Mesothelial cell of epicardium (in vitro differentiated cells): Measurements from ENCODE around the gene ZNF581. TPM values are rescaled to one million over a fixed set of nuclear protein-coding genes. Genes with fewer than 3 reads are reported as not detected.
A peak's percentile ranks its signal among the peaks of the same experiment; 100 is the strongest.

Experiments
- DNase-seq, 2 experiments: peaks; one replicate each; pipeline ENCODE4 v3.0.0; 2021; ENCODE audit warnings: low spot score in 2 of 2; ENCODE audit not compliant: unreplicated experiment in 2 of 2
- H3K27ac Mint-ChIP-seq: 2 replicates; pipeline ENCODE4 v1.8.0; 2021; ENCODE audit warnings: mixed read lengths
- H3K27me3 Mint-ChIP-seq: 2 replicates; pipeline ENCODE4 v1.8.0; 2021; ENCODE audit warnings: low read depth, mixed read lengths
- H3K36me3 Mint-ChIP-seq: 2 replicates; pipeline ENCODE4 v1.8.0; 2021; ENCODE audit warnings: mixed read lengths
- H3K4me1 Mint-ChIP-seq: 2 replicates; pipeline ENCODE4 v1.8.0; 2021; ENCODE audit warnings: mixed read lengths
- H3K4me3 Mint-ChIP-seq: 2 replicates; pipeline ENCODE4 v1.8.0; 2021; ENCODE audit warnings: mild to moderate bottlenecking, moderate library complexity, mixed read lengths
- H3K9me3 Mint-ChIP-seq: 2 replicates; pipeline ENCODE4 v1.8.0; 2021; ENCODE audit warnings: mixed read lengths
- total RNA-seq: library from RNA; stranded (reverse); gene quantifications from 3 replicates; pipeline ENCODE4 v1.2.1, GENCODE V29; 2021
- TF ChIP-seq, protein P1 (sequence below): fragments of 200-600 bp; sonication (generic); IDR thresholded peaks from one replicate; pipeline ENCODE4 v1.5.0; 2021; ENCODE audit warnings: antibody characterized with exemption; ENCODE audit not compliant: unreplicated experiment

The ZNF581 gene
- total RNA-seq, 1 donor from 2014 or later, result 42.6 TPM

DNA sequence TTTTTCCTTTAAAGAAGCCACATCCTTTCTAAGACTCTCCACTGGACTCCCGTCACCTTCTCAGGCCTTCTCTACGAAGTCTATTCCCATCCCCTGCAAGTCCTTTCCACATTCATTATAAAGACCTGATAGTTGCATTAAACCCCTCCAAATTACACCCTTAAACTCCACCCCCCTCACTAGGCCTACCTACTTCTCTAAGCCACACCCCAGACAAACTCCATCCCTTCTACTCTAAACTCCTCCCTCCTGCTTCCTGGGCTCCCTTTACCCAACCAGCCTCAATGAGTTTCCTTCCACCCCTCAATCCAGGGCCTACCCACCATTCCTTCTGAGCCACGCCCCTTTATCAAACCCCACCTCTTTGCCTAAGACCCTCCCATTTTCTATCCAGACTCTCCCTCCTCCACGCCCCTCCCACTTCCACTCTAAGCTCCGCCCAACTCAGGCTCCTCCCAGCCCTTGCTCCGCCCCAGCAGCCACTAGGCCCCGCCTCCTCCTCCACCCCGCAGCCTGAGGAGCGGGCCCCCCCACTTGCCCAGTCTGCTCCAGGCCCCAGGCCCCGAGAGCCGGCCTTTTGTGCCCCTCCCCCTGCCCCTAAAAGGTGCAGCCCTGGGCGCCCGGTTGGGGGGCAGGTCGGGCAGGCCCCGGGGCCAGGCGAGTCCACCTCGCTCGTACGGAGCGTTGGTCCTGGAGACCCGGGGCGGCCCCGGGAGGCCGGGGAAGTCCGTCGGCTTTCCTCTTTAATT is 44.6 kb upstream of the ZNF581 start:
- peak overlapping the region; percentile 99 for H3K4me3 Mint-ChIP-seq
- peak; percentile 89 to 98 for DNase-seq

DNA sequence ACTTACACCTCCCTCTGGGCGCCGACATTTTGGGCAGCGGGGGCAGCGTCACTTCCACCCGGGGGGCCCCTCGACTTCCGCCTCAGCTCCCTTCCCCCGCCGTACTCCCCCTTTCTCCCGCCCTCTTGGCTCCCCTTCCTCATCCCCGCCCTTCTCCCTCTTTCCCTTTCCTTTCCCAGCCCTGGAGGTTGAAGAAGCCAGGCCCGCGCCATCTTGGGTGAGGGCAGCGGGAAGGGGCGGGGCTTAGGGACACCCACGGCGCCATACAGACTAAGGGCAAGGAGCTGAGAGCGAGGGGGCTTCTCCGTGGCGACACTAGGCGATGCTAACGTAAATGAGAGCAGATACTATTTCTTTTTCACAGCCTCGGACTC is 44.0 kb upstream of the ZNF581 start, which contains the start of gene FIZ1:
TSS of gene FIZ1 (minus strand) at position 50 of the 374 bp plus-strand sequence. CDS start 1,652 bp downstream, outside the sequence.
- Mint-ChIP-seq H3K4me3 (peak within 1 kb of the TSS; percentile 99), H3K9me3 (peaks cover 11% of the 10 kb centered on the region), H3K27ac (peak within 1 kb of the TSS; percentile 100), H3K36me3 (peaks cover 36% of the 10 kb centered on the region), H3K4me1 (peaks cover 19% of the 10 kb centered on the region), H3K27me3 (no peaks in the 10 kb centered on the region)
- TF ChIP-seq, protein P1, sequence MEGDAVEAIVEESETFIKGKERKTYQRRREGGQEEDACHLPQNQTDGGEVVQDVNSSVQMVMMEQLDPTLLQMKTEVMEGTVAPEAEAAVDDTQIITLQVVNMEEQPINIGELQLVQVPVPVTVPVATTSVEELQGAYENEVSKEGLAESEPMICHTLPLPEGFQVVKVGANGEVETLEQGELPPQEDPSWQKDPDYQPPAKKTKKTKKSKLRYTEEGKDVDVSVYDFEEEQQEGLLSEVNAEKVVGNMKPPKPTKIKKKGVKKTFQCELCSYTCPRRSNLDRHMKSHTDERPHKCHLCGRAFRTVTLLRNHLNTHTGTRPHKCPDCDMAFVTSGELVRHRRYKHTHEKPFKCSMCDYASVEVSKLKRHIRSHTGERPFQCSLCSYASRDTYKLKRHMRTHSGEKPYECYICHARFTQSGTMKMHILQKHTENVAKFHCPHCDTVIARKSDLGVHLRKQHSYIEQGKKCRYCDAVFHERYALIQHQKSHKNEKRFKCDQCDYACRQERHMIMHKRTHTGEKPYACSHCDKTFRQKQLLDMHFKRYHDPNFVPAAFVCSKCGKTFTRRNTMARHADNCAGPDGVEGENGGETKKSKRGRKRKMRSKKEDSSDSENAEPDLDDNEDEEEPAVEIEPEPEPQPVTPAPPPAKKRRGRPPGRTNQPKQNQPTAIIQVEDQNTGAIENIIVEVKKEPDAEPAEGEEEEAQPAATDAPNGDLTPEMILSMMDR, result no peak
- DNase-seq, result peak; percentile 95 to 98

More for the DNA sequence above, 44.6 kb upstream of the ZNF581 start:
- no peaks in the 10 kb centered on the region for H3K27me3 Mint-ChIP-seq
- peaks cover 11% of the 10 kb centered on the region for H3K9me3 Mint-ChIP-seq
- peaks cover 36% of the 10 kb centered on the region for H3K36me3 Mint-ChIP-seq
- H3K27ac Mint-ChIP-seq, result peak overlapping the region; percentile 100
- peaks cover 18% of the 10 kb centered on the region for H3K4me1 Mint-ChIP-seq
- TF ChIP-seq, protein P1, result no peak

- peaks cover 31% of the 10 kb centered on the region for H3K36me3 Mint-ChIP-seq
- TF ChIP-seq, protein P1, result no peak
Measured at GRCh38 chr19:55599842-55600661, 43.4 kb upstream of the ZNF581 start, which contains the start of gene ZNF524. TSS of gene ZNF524 (plus strand) at chr19:55600288. CDS start at chr19:55602113, 1,825 bp downstream.

DNA sequence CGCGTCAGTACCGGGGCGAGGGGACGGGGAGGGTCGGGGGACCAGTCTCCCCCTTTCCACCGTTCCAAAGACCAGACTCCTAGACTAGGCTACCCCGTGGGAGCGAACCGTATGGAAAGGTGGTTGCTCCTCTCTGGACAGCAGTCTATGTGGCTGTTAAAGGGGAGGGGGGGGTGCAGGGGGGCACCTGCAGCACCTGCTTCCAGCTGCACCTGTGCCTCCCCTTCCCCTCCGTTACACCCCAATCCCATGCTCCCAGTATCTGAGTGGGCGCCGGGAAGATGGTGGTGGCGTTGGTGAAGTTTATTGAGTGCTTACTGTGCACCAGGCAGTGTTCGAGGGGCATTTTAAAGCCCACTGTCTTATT is 42.8 kb upstream of the ZNF581 start:
- Mint-ChIP-seq H3K9me3 (peaks cover 2% of the 10 kb centered on the region), H3K4me3 (peak overlapping the region; percentile 71), H3K4me1 (peaks cover 24% of the 10 kb centered on the region), H3K27me3 (no peaks in the 10 kb centered on the region), H3K36me3 (peaks cover 25% of the 10 kb centered on the region), H3K27ac (peak overlapping the region; percentile 83)
- TF ChIP-seq, protein P1, result no peak
- no peak for DNase-seq

More at GRCh38 chr19:55599842-55600661, 43.4 kb upstream of the ZNF581 start, which contains the start of gene ZNF524:
- Mint-ChIP-seq H3K4me1 (peaks cover 24% of the 10 kb centered on the region), H3K27ac (peak within 1 kb of the TSS; percentile 100), H3K4me3 (peak within 1 kb of the TSS; percentile 99), H3K9me3 (peaks cover 8% of the 10 kb centered on the region), H3K27me3 (no peaks in the 10 kb centered on the region)
- peak; percentile 84 to 87 for DNase-seq

DNA sequence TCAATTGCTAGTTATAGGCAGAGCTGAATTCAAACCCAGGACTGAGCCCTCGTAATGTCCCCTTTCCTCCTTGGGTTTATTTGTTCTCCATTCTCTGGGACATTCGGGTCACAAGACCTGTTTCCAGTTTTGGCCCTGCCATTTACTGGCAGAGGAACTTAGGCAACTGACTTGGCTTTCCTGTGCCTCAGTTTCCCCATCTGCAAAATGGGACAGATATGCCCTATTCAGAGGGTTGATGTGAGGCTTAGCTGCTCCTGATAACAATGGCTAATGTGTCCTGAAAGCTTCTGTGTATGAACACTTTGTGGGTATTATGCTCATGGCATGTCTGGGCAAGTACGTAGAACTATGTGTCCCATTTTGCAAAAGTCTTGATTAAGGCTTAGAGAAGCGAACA is 42.4 kb upstream of the ZNF581 start:
- H3K4me1 Mint-ChIP-seq, result peaks cover 25% of the 10 kb centered on the region
- no peaks in the 10 kb centered on the region for H3K9me3 Mint-ChIP-seq
- H3K27ac Mint-ChIP-seq, result peak overlapping the region; percentile 83
- peak overlapping the region; percentile 71 for H3K4me3 Mint-ChIP-seq
- TF ChIP-seq, protein P1, result no peak
- no peaks in the 10 kb centered on the region for H3K27me3 Mint-ChIP-seq
- no peak for DNase-seq
- H3K36me3 Mint-ChIP-seq, result peaks cover 21% of the 10 kb centered on the region
